Activated gamma-delta T cell treated with Interleukin-2 at 50 U/mL for 16 hours (primary cell): ENCODE measurements around the gene IFNL1.
"Not testable (repeated sequence)": the region's sequence is repeated elsewhere in the genome, so short reads cannot be mapped to it uniquely, and the experiment has no call there.

ENCODE experiments used
- DNase-seq: peaks from one replicate; pipeline ENCODE4 v3.0.0-alpha.2; 2020

The IFNL1 gene

GRCh38 chr19:39270036-39270871, 26.0 kb upstream of the IFNL1 start:
- no peak for DNase-seq

- not testable (repeated sequence) for DNase-seq
Observed at GRCh38 chr19:39273859-39274258, 22.3 kb upstream of the IFNL1 start.

GRCh38 chr19:39275578-39275977, 20.6 kb upstream of the IFNL1 start:
- no peak for DNase-seq

- no peak for DNase-seq
Observed at GRCh38 chr19:39276740-39277139, 19.5 kb upstream of the IFNL1 start.

GRCh38 chr19:39277598-39277997, 18.6 kb upstream of the IFNL1 start:
- DNase-seq = no peak

- DNase-seq = no peak
Observed at GRCh38 chr19:39282021-39282420, 14.2 kb upstream of the IFNL1 start.

- DNase-seq = no peak
Observed at GRCh38 chr19:39284032-39284431, 12.2 kb upstream of the IFNL1 start.

- DNase-seq = no peak
Observed at GRCh38 chr19:39293394-39293793, 2.8 kb upstream of the IFNL1 start.

GRCh38 chr19:39296906-39297305, 699 bp downstream of the IFNL1 start:
- no peak for DNase-seq

GRCh38 chr19:39297931-39298634, 1.9 kb downstream of the IFNL1 start:
- DNase-seq = peak; percentile 76

- no peak for DNase-seq
Observed at GRCh38 chr19:39299404-39299803, 3.2 kb downstream of the IFNL1 start.

GRCh38 chr19:39299832-39300231, 3.6 kb downstream of the IFNL1 start:
- no peak for DNase-seq

- no peak for DNase-seq
Observed at GRCh38 chr19:39301021-39301420, 4.8 kb downstream of the IFNL1 start.

- no peak for DNase-seq
Observed at GRCh38 chr19:39301562-39301961, 5.4 kb downstream of the IFNL1 start.

- no peak for DNase-seq
Observed at GRCh38 chr19:39303373-39304184, 7.4 kb downstream of the IFNL1 start.

- DNase-seq = no peak
Observed at GRCh38 chr19:39304185-39304513, 7.9 kb downstream of the IFNL1 start.

- DNase-seq = no peak
Observed at GRCh38 chr19:39304701-39305571, 8.7 kb downstream of the IFNL1 start.

GRCh38 chr19:39306075-39306474, 9.9 kb downstream of the IFNL1 start:
- DNase-seq = no peak

- DNase-seq = no peak
Observed at GRCh38 chr19:39307046-39307821, 11.0 kb downstream of the IFNL1 start.

GRCh38 chr19:39307822-39308530, 11.8 kb downstream of the IFNL1 start:
- no peak for DNase-seq
